B cell (primary cell): ENCODE measurements around the gene CPOX.

ENCODE experiments used
- CTCF ChIP-seq: fragments of 200-600 bp; IDR thresholded peaks from one replicate; pipeline ENCODE4 v1.8.0; 2022; ENCODE audit warnings: antibody characterized with exemption, mild to moderate bottlenecking
- EZH2 ChIP-seq: IDR thresholded peaks from 2 replicates; pipeline ENCODE4 v1.6.1; 2012; ENCODE audit warnings: borderline replicate concordance, low read depth, mild to moderate bottlenecking, moderate library complexity, low read length; ENCODE audit not compliant: insufficient read depth, poor library complexity, severe bottlenecking

DNA sequence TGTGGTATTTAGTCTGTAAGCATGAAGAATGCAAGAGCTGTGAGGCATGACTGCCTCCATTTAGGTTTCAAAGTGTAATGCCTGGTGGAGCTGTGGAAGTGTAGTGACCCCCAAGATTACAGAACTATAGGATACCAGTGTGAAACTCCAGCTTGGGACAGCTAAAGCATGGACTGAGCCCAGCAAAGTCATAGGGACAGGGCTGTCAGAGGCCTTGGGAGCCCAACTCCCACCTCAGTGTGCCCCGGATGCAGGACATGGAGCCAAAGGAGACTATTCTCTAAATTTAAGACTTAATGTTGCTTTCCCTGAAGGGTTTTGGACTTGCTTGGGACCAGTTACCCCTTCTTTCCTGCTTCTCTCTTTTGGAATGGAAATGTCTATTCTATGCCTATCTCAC, 50.8 kb downstream of the CPOX start:
- TF ChIP-seq EZH2, result no peak
- no peak for TF ChIP-seq CTCF
